Esophagus muscularis mucosa (tissue), 4 donors: Measurements from ENCODE around the gene ZNF511.

Experiments
- EP300 ChIP-seq: sonication (generic); formaldehyde crosslinking; IDR thresholded peaks from one replicate; pipeline ENCODE4 v1.6.1; 2017; ENCODE audit warnings: antibody characterized with exemption
- POLR2AphosphoS5 ChIP-seq, 2 donors: sonication (generic); formaldehyde crosslinking; IDR thresholded peaks; one replicate each; pipeline ENCODE4 v1.6.1; 2017; ENCODE audit warnings: antibody characterized with exemption in 2 of 2
- TF ChIP-seq, protein P1 (sequence below), 3 experiments: fragments of 200-600 bp in 2 of 3; fragments of 450-650 bp in 1 of 3; sonication (generic) in 2 of 3; IDR thresholded peaks; one replicate each; pipeline ENCODE4 v1.5.1; 2017 to 2019; ENCODE audit warnings: antibody characterized with exemption in 3 of 3, mild to moderate bottlenecking in 2 of 3, moderate library complexity in 1 of 3

DNA sequence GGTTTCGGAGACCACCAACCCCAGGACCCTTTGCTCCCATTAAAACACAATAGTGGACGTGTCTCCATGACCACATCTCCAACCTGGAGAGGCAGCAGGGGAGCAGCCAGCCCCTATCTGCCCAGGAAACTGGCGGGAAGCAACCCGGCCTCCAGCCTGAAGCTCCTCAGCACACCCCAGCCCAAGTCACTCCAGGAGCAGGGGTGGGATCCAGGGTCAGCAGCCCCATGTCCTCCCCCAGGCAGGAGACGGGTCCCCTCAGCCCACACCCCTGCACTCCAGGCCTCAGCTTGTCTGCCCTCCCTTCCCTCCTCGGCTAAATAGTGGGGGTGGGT lies 32.6 kb upstream of the ZNF511 start:
- TF ChIP-seq, protein P1, sequence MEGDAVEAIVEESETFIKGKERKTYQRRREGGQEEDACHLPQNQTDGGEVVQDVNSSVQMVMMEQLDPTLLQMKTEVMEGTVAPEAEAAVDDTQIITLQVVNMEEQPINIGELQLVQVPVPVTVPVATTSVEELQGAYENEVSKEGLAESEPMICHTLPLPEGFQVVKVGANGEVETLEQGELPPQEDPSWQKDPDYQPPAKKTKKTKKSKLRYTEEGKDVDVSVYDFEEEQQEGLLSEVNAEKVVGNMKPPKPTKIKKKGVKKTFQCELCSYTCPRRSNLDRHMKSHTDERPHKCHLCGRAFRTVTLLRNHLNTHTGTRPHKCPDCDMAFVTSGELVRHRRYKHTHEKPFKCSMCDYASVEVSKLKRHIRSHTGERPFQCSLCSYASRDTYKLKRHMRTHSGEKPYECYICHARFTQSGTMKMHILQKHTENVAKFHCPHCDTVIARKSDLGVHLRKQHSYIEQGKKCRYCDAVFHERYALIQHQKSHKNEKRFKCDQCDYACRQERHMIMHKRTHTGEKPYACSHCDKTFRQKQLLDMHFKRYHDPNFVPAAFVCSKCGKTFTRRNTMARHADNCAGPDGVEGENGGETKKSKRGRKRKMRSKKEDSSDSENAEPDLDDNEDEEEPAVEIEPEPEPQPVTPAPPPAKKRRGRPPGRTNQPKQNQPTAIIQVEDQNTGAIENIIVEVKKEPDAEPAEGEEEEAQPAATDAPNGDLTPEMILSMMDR (IDR thresholded peaks at IDR 0.05), result no peak
- TF ChIP-seq EP300 (no peak), POLR2AphosphoS5 (IDR thresholded peaks at IDR 0.05) (no peak)
